Naive thymus-derived CD4-positive, alpha-beta T cell (primary cell): ENCODE data around the gene POLRMT. TPM values are rescaled to one million over a fixed set of nuclear protein-coding genes. Genes with fewer than 3 reads are reported as not detected.

Source experiments
- ATAC-seq: fragments of 150-1000 bp; cut with Tn5 transposase; 2 replicates; pipeline ENCODE4 v1.10.0; 2021; ENCODE audit warnings: mild to moderate bottlenecking, moderate library complexity
- CTCF ChIA-PET: fragments of 350-600 bp; sonication (Branson Sonifier 250); formaldehyde crosslinking; loops from one replicate; lab custom pipeline; 2021; ENCODE audit warnings: antibody characterized with exemption; lab: Charles Lee
- POLR2A ChIA-PET: fragments of 350-600 bp; sonication (Branson Sonifier 250); formaldehyde crosslinking; loops from one replicate; lab custom pipeline; 2021; ENCODE audit warnings: antibody characterized with exemption, inconsistent platforms; lab: Charles Lee
- DNase-seq, 9 donors: peaks; one replicate each; pipeline versions ENCODE4 v3.0.0 to v3.0.0-alpha.2; 2020 to 2022; ENCODE audit warnings: mixed read lengths in 1 of 9
- H3K27ac ChIP-seq: one replicate; pipeline ENCODE4 v1.7.0; 2013; ENCODE audit warnings: mild to moderate bottlenecking, low read depth, low read length, moderate library complexity
- H3K27me3 ChIP-seq, 2 donors: one replicate each; pipeline ENCODE4 v1.7.0; 2013; ENCODE audit warnings: low read length in 2 of 2, mild to moderate bottlenecking in 2 of 2, moderate library complexity in 2 of 2; ENCODE audit not compliant: control insufficient read depth in 2 of 2, insufficient read depth in 2 of 2
- H3K36me3 ChIP-seq, 3 experiments: 1 replicate in 2 of 3; 2 replicates in 1 of 3; pipeline ENCODE4 v1.7.0; 2013; ENCODE audit warnings: low read length in 3 of 3, mild to moderate bottlenecking in 3 of 3, moderate library complexity in 1 of 3; ENCODE audit not compliant: insufficient read depth in 3 of 3, control insufficient read depth in 2 of 3
- H3K4me1 ChIP-seq, 2 donors: one replicate each; pipeline ENCODE4 v1.7.0; 2013; ENCODE audit warnings: low read length in 2 of 2, mild to moderate bottlenecking in 2 of 2, moderate library complexity in 1 of 2; ENCODE audit not compliant: control insufficient read depth in 2 of 2, insufficient read depth in 2 of 2
- H3K4me3 ChIP-seq: 2 replicates; pipeline ENCODE4 v1.7.0; 2013; ENCODE audit warnings: mild to moderate bottlenecking, low read length
- H3K9me3 ChIP-seq, 3 experiments: 1 replicate in 2 of 3; 2 replicates in 1 of 3; pipeline ENCODE4 v1.7.0; 2013; ENCODE audit warnings: low read length in 3 of 3; ENCODE audit not compliant: control insufficient read depth in 2 of 3
- H3K27ac Mint-ChIP-seq, 9 donors: one replicate each; pipeline ENCODE4 v1.8.0; 2020 to 2022; ENCODE audit warnings: mixed read lengths in 9 of 9, mild to moderate bottlenecking in 8 of 9, moderate library complexity in 5 of 9, inconsistent platforms in 2 of 9
- H3K27me3 Mint-ChIP-seq, 5 donors: one replicate each; pipeline ENCODE4 v1.8.0; 2021 to 2022; ENCODE audit warnings: mixed read lengths in 5 of 5, mild to moderate bottlenecking in 1 of 5
- H3K36me3 Mint-ChIP-seq, 5 donors: one replicate each; pipeline ENCODE4 v1.8.0; 2020 to 2022; ENCODE audit warnings: mixed read lengths in 5 of 5, mild to moderate bottlenecking in 3 of 5, inconsistent platforms in 1 of 5
- H3K4me1 Mint-ChIP-seq, 7 donors: one replicate each; pipeline ENCODE4 v1.8.0; 2020 to 2022; ENCODE audit warnings: mixed read lengths in 7 of 7, mild to moderate bottlenecking in 3 of 7, inconsistent platforms in 1 of 7
- H3K4me3 Mint-ChIP-seq, 10 donors: one replicate each; pipeline ENCODE4 v1.8.0; 2020 to 2022; ENCODE audit warnings: mild to moderate bottlenecking in 10 of 10, mixed read lengths in 10 of 10, moderate library complexity in 6 of 10, inconsistent platforms in 2 of 10
- H3K9me3 Mint-ChIP-seq, 11 donors: one replicate each; pipeline ENCODE4 v1.8.0; 2020 to 2022; ENCODE audit warnings: mixed read lengths in 11 of 11, mild to moderate bottlenecking in 4 of 11, inconsistent platforms in 1 of 11, moderate library complexity in 1 of 11
- intact Hi-C, 2 donors: fragments of 100-400 bp; cut with micrococcal nuclease; formaldehyde crosslinking; loops; one replicate each; pipeline ENCODE4 v1.15.1; 2023
- polyA plus RNA-seq, 2 donors: library from polyadenylated mRNA; unstranded; fragments of 300-500 nt; fragmentation: Illumina TruSeq; gene quantifications; one replicate each; pipeline ENCODE4 v1.2.3, GENCODE V29; 2021
- total RNA-seq, 6 experiments: library from RNA in 5 of 6; stranded (reverse) in 5 of 6; gene quantifications; 1 replicate in 5 of 6; 2 replicates in 1 of 6; pipeline ENCODE4 v1.2.3 and lab custom pipeline; 2021 to 2026

The POLRMT gene
- total and polyA plus RNA-seq, 7 experiments from 2014 or later: 37.4 to 105 (median 67.9) TPM

DNA sequence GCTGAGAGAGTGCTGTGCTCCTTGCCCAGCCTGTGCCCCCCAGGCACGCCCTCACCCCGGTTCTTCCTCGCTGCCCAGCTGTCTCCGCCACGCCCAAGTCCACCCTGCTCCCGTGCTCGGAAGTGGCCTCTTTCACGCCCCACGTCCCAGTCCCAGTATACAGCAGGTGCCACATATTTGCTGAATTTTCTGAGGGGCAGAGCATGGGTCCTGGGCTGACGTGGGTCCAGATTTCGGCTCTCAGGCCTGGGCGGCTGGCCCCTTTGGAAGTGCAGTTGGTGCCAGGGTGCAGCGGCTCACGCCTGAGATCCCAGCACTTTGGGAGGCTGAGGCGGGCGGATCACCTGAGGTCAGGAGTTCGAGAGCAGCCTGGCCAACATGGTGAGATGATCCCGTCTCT, 40.3 kb downstream of the POLRMT start:
- peaks cover 10 to 12% of the 10 kb centered on the region in 2 donors for H3K4me1 ChIP-seq
- H3K36me3 ChIP-seq: no peaks in the 10 kb centered on the region
- no peak overlapping the region for H3K27ac Mint-ChIP-seq
- DNase-seq: no peak
- H3K4me1 Mint-ChIP-seq: peaks cover 0 to 6% (median under 1%) of the 10 kb centered on the region in 7 donors
- no peaks in the 10 kb centered on the region for H3K36me3 Mint-ChIP-seq
- intact Hi-C loops: no loop called here
- H3K27ac ChIP-seq: no peak overlapping the region
- ChIA-PET POLR2A (no interaction called here), CTCF (no interaction called here)
- no peaks in the 10 kb centered on the region for H3K9me3 ChIP-seq
- H3K4me3 Mint-ChIP-seq: no peak overlapping the region
- H3K27me3 ChIP-seq: peaks cover 0 to 10% of the 10 kb centered on the region in 2 donors
- peaks cover 0 to 32% (median 1%) of the 10 kb centered on the region in 5 donors for H3K27me3 Mint-ChIP-seq
- no peaks in the 10 kb centered on the region for H3K9me3 Mint-ChIP-seq
- no peak overlapping the region for H3K4me3 ChIP-seq
- ATAC-seq: no peak

GRCh38 chr19:592101-592500, 41.2 kb downstream of the POLRMT start:
- no peak overlapping the region for H3K27ac ChIP-seq
- Mint-ChIP-seq H3K4me3 (no peak overlapping the region), H3K36me3 (no peaks in the 10 kb centered on the region), H3K9me3 (no peaks in the 10 kb centered on the region), H3K27ac (no peak overlapping the region), H3K4me1 (peaks cover 0 to 8% (median 2%) of the 10 kb centered on the region in 7 donors), H3K27me3 (peaks cover 0 to 35% (median 4%) of the 10 kb centered on the region in 5 donors)
- H3K4me1 ChIP-seq: peaks cover 10 to 12% of the 10 kb centered on the region in 2 donors
- ATAC-seq: no peak
- no peak for DNase-seq
- H3K9me3 ChIP-seq: no peaks in the 10 kb centered on the region
- intact Hi-C loops: no loop called here
- POLR2A ChIA-PET: no interaction called here
- CTCF ChIA-PET: no interaction called here
- no peak overlapping the region for H3K4me3 ChIP-seq
- no peaks in the 10 kb centered on the region for H3K36me3 ChIP-seq
- peaks cover 0 to 10% of the 10 kb centered on the region in 2 donors for H3K27me3 ChIP-seq

GRCh38 chr19:591099-591958, 42.0 kb downstream of the POLRMT start:
- peak overlapping the region in 6 of 10 donors; percentile 8 to 70 (median 54) for H3K4me3 Mint-ChIP-seq
- POLR2A ChIA-PET: no interaction called here
- Histone ChIP-seq H3K27ac (no peak overlapping the region), H3K4me3 (no peak overlapping the region), H3K9me3 (no peaks in the 10 kb centered on the region), H3K4me1 (peaks cover 10 to 12% of the 10 kb centered on the region in 2 donors), H3K36me3 (no peaks in the 10 kb centered on the region), H3K27me3 (peaks cover 0 to 10% of the 10 kb centered on the region in 2 donors)
- intact Hi-C loops: no loop called here
- peak overlapping the region in 1 of 9 donors; percentile 13 for H3K27ac Mint-ChIP-seq
- CTCF ChIA-PET: no interaction called here
- ATAC-seq (no peak), DNase-seq (no peak)
- no peaks in the 10 kb centered on the region for H3K36me3 Mint-ChIP-seq
- H3K4me1 Mint-ChIP-seq: peaks cover 0 to 8% (median 2%) of the 10 kb centered on the region in 7 donors
- H3K9me3 Mint-ChIP-seq: peaks cover 0 to 2% (median 0%) of the 10 kb centered on the region in 11 donors
- peaks cover 0 to 37% (median 6%) of the 10 kb centered on the region in 5 donors for H3K27me3 Mint-ChIP-seq

GRCh38 chr19:590750-591098, 42.6 kb downstream of the POLRMT start:
- H3K9me3 Mint-ChIP-seq: peaks cover 0 to 2% (median 0%) of the 10 kb centered on the region in 11 donors
- peaks cover 0 to 8% (median 2%) of the 10 kb centered on the region in 7 donors for H3K4me1 Mint-ChIP-seq
- DNase-seq: no peak
- Histone ChIP-seq H3K36me3 (no peaks in the 10 kb centered on the region), H3K27ac (no peak overlapping the region), H3K27me3 (peaks cover 0 to 10% of the 10 kb centered on the region in 2 donors), H3K4me1 (peaks cover 10 to 12% of the 10 kb centered on the region in 2 donors), H3K4me3 (no peak overlapping the region), H3K9me3 (no peaks in the 10 kb centered on the region)
- H3K36me3 Mint-ChIP-seq: no peaks in the 10 kb centered on the region
- ChIA-PET CTCF (no interaction called here), POLR2A (interaction anchor here (0.6 kb wide), 1 partner anchor 80 kb away, joined by 3 read pairs; no protein-coding TSS in a partner anchor)
- ATAC-seq: no peak
- no peak overlapping the region for H3K27ac Mint-ChIP-seq
- peak overlapping the region in 1 of 10 donors; percentile 73 for H3K4me3 Mint-ChIP-seq
- H3K27me3 Mint-ChIP-seq: peaks cover 0 to 38% (median 8%) of the 10 kb centered on the region in 5 donors
- intact Hi-C loops: no loop called here

- CTCF ChIA-PET: no interaction called here
- peak overlapping the region in 8 of 10 donors; percentile 12 to 73 (median 54) for H3K4me3 Mint-ChIP-seq
Measured at GRCh38 chr19:590396-590745, 43.0 kb downstream of the POLRMT start.

DNA sequence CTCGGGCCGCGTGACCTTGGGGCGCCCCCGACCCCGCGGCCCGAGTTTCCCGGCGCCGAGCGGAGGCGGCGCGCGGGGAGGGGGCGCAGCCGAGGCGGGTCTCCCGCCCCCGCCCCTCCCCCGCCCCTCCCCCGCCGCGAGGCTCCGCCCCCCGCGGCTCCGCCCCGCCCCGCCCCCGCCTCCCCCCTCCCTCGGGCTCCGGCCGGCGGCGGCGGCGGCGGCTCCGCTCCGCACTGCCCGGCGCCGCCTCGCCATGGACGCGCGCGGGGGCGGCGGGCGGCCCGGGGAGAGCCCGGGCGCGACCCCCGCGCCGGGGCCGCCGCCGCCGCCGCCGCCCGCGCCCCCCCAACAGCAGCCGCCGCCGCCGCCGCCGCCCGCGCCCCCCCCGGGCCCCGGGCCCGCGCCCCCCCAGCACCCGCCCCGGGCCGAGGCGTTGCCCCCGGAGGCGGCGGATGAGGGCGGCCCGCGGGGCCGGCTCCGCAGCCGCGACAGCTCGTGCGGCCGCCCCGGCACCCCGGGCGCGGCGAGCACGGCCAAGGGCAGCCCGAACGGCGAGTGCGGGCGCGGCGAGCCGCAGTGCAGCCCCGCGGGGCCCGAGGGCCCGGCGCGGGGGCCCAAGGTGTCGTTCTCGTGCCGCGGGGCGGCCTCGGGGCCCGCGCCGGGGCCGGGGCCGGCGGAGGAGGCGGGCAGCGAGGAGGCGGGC, 43.5 kb downstream of the POLRMT start, which contains the start of gene HCN2:
TSS of gene HCN2 (plus strand) at position 189 of the 703 bp plus-strand sequence. CDS start at position 254, 65 bp downstream.
- ATAC-seq: no peak

More at GRCh38 chr19:590396-590745, 43.0 kb downstream of the POLRMT start:
- Mint-ChIP-seq H3K4me1 (peaks cover 0 to 8% (median 2%) of the 10 kb centered on the region in 7 donors), H3K27ac (no peak overlapping the region), H3K36me3 (no peaks in the 10 kb centered on the region), H3K9me3 (peaks cover 0 to 2% (median 0%) of the 10 kb centered on the region in 11 donors), H3K27me3 (peaks cover 0 to 38% (median 8%) of the 10 kb centered on the region in 5 donors)
- H3K27me3 ChIP-seq: peaks cover 0 to 10% of the 10 kb centered on the region in 2 donors
- POLR2A ChIA-PET: interaction anchor here (0.6 kb wide), 1 partner anchor 79 kb away, joined by 3 read pairs; no protein-coding TSS in a partner anchor
- H3K36me3 ChIP-seq: no peaks in the 10 kb centered on the region
- intact Hi-C loops: no loop called here
- peaks cover 10 to 12% of the 10 kb centered on the region in 2 donors for H3K4me1 ChIP-seq
- H3K9me3 ChIP-seq: no peaks in the 10 kb centered on the region
- ATAC-seq (peak; percentile 45), DNase-seq (peak in 6 of 9 donors; percentile 23 to 50 (median 43))
- no peak overlapping the region for H3K4me3 ChIP-seq
- H3K27ac ChIP-seq: no peak overlapping the region

More for the DNA sequence above, 43.5 kb downstream of the POLRMT start, which contains the start of gene HCN2:
- Mint-ChIP-seq H3K27ac (no peak within 1 kb of the TSS), H3K36me3 (no peaks in the 10 kb centered on the region), H3K9me3 (peaks cover 0 to 2% (median 0%) of the 10 kb centered on the region in 11 donors), H3K4me1 (peaks cover 0 to 8% (median 2%) of the 10 kb centered on the region in 7 donors), H3K27me3 (peaks cover 0 to 38% (median 8%) of the 10 kb centered on the region in 5 donors), H3K4me3 (peak within 1 kb of the TSS; percentile 27 to 76 (median 56))
- no peaks in the 10 kb centered on the region for H3K36me3 ChIP-seq
- no peak within 1 kb of the TSS for H3K4me3 ChIP-seq
- peaks cover 10 to 12% of the 10 kb centered on the region in 2 donors for H3K4me1 ChIP-seq
- H3K9me3 ChIP-seq: no peaks in the 10 kb centered on the region
- no peak for DNase-seq
- no peak within 1 kb of the TSS for H3K27ac ChIP-seq
- POLR2A ChIA-PET: interaction anchor here (0.6 kb wide), 1 partner anchor 79 kb away, joined by 3 read pairs; no protein-coding TSS in a partner anchor
- intact Hi-C loops: loop anchor here (2.0 to 5.0 kb wide), 4 partner anchors 17 to 142 kb away; partner anchors contain the start of genes BSG (in 1 of the 2) and POLRMT (in 1 of the 2)
- H3K27me3 ChIP-seq: peaks cover 0 to 10% of the 10 kb centered on the region in 2 donors
- CTCF ChIA-PET: no interaction called here
